IPS-NIHi11 (cell line): ENCODE results near the gene ARHGAP40.

Experiments used
- DNase-seq: peaks from one replicate; pipeline ENCODE4 v3.0.0; 2012; ENCODE audit warnings: mixed read lengths, low spot score

ARHGAP40 gene

GRCh38 chr20:38651562-38651961 is 50.0 kb downstream of the ARHGAP40 start:
- DNase-seq = no peak

GRCh38 chr20:38652995-38653394 is 51.4 kb downstream of the ARHGAP40 start:
- no peak for DNase-seq

GRCh38 chr20:38657390-38657789 is 55.8 kb downstream of the ARHGAP40 start:
- no peak for DNase-seq

- peak; percentile 84 for DNase-seq
Measured at GRCh38 chr20:38658879-38659596, 57.4 kb downstream of the ARHGAP40 start.

GRCh38 chr20:38659597-38659880 is 57.9 kb downstream of the ARHGAP40 start:
- no peak for DNase-seq

- DNase-seq = no peak
Measured at GRCh38 chr20:38660429-38660828, 58.8 kb downstream of the ARHGAP40 start.

DNA sequence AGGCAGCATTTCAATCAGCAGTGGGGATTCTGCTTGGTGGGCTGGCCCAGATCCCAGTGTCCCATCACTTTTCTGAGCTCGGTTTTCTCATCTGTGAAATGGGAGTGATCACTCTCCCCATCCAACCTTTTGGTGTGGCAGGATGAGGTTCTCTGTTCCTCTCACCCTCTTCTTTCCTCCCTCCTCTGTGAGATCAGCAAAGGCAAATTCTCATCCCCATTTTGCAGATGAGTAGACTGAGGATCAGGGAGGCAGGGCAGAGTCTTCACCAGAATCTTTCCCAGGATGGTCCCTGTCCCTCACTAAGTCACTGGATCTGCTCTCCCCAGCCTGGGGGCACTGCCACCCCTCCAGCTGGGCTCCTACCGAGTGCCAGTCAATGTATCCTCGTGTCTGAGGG is 62.1 kb downstream of the ARHGAP40 start:
- no peak for DNase-seq

- DNase-seq = no peak
Measured at GRCh38 chr20:38664284-38664683, 62.7 kb downstream of the ARHGAP40 start.

GRCh38 chr20:38665094-38665493 is 63.5 kb downstream of the ARHGAP40 start:
- no peak for DNase-seq

DNA sequence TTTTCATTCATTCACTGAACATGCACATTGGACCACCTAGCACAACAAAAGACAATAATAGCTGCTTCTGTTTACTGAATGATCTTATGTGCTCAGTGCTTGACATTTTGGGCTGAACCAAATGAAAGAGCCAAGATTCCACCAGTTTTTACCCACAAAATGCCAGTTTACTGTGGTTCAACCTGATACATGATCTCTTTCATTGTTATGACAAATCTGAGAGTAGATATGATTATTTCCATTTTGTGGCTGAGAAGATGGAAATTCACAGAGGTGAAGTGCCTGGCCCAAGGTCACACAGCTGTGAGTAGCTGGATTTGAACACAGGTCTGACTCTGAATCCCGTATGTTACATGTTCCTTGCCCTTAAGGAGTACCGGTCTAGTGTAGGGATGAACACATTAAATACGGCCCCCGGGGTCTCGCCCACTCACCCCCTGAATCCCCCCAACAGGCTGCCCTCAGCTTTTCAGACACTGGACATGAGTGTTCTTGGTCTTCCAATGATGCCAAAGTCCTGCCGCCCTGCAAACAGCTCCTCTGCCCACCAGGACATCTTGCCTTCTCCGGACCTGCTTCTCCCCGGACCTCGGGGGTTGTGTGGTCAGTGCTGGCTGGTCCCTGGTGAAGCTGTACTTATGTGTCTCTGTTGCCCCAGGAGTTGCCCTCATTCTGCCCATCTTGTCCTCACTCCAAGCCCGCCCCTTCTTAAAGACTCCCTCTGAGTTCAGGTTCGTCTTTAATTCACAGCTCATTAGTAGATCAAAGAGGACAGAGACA is 64.1 kb downstream of the ARHGAP40 start:
- DNase-seq = no peak

DNA sequence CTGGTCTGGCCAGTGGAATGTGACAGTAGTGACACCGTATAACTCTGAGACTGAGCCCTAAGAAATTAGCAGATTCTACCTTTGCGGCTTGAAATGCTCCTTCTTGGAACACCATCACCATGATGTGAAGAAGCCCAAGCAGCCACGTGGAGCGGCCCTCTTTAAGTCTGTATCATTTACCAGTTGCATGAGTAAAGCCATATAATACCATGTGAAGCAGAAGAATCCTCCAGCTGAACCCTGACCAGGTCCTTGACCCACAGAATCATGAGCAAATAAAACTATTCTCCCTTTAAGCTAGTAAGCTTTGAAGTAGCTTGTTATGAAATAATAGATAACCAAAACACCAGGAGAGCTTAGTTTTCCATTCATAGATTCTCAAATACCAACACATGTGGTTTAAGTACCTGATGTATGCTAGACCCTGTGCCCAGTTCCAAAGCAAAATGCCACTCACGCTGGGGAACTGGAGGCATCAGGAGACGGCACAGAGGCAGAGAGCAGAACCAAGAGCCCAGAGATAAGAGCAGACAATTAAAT is 65.9 kb downstream of the ARHGAP40 start:
- no peak for DNase-seq

GRCh38 chr20:38669688-38670087 is 68.1 kb downstream of the ARHGAP40 start:
- no peak for DNase-seq

- DNase-seq = no peak
Measured at GRCh38 chr20:38670786-38671185, 69.2 kb downstream of the ARHGAP40 start.

- peak; percentile 28 for DNase-seq
Measured at GRCh38 chr20:38671186-38671585, 69.6 kb downstream of the ARHGAP40 start.

DNA sequence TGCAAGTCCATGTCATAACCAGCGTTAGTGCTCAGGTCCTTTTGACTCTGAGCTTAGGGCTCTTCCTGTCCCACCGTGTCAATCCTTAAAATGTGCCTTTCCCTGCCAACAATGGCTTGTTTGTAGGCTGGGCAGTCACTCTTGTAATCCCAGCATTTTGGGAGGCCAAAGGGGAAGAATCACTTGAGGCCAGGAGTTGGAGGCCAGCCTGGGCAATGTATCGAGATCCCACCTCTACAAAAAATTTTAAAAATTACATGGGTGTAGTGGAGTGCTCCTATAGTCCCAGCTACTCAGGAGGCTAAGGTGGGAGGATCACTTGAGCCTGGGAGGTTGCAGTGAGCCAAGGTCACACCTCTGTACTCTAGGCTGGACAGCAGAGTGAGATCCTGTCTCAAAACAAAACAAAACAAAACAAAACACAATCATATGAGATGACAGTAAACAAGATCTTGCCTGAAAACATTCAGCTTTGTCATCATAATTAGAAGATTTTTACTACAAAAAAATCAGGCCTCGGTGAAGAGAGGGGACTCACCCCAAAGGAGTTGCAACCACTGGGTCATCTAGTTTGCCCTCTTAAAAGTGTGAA is 70.2 kb downstream of the ARHGAP40 start:
- no peak for DNase-seq

DNA sequence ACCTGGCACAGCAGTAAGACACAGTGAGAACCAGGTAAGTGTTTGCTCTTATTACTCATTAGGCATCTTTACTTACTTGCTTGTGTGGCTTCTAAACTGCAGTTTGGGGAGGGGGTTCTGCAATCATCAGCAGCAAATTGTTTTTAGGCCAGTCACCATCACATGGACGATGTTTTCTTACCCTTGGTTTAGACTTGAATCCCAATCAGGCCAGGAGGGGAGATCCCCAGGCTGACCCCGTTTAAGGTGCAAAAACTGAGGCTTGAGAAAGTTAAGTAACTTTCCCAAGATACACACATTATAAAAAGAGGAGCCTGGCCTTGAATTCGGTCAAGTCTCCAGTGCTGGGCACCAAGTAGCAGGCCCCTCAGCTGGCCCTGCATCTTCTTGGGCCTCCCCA is 70.9 kb downstream of the ARHGAP40 start:
- no peak for DNase-seq

DNA sequence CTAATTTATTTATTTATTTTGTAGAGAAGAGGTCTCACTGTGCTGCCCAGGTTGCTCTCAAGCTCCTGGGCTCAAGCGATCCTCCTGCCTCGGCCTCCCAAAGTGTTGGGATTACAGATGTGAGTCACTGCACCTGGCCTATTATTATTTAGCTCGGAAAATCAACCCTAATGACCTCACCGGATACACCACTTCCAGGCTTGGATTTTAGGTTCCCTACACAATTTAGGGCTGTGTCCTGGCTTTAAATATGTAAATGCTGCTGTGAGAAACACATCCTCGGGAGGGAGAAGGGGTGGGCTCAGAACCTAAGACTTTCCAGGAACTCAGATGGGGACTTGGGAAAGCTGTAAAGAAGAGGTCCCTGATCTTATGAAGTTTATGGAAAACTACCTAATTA is 71.7 kb downstream of the ARHGAP40 start:
- DNase-seq = no peak

DNA sequence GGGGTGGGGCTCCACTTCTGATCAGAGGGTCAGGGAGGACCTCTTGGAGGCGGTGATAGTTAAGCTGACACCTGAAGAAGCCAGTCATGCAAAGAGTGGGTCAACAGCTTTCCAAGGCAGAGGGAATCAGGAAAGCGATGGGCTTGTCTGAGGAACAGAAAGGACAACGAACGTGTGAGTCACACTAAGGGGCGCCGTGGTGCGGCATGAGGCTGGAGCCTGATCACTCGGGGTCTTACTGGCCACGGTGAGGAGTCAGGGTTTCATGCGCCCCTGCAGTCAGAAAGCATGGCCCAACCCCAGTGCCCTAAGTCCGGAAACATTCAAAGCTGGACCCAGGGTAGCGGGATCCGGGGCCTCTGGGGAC is 72.1 kb downstream of the ARHGAP40 start:
- DNase-seq = peak; percentile 27

GRCh38 chr20:38674092-38674764 is 72.6 kb downstream of the ARHGAP40 start:
- peak; percentile 96 for DNase-seq

DNA sequence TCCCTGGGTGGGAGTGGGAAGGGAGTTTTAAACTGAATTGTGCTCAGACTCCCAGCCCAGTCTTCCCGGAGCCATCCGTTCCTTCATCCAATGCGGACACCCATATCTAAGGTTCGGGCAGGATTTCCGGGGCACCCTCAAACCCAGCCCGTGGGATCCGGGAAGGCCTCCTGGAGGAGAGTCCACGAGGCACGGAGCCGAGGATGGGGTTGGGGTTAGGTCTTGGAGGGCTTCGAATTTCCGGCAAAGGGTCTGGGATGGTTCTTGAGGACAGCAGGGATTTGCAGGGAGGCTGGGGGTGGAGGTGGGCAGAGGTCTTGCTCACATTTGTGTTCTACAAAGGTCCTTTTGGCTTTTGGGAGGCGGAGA is 73.1 kb downstream of the ARHGAP40 start:
- DNase-seq = no peak

GRCh38 chr20:38676576-38676975 is 75.0 kb downstream of the ARHGAP40 start:
- DNase-seq = no peak

- DNase-seq = peak; percentile 71
Measured at GRCh38 chr20:38680500-38681306, 79.1 kb downstream of the ARHGAP40 start.
